Measurements from ENCODE around the gene SLC12A6.
"Not testable (repeated sequence)": the region's sequence is repeated elsewhere in the genome, so short reads cannot be mapped to it uniquely, and the experiment has no call there.

SLC12A6 gene

GRCh38 chr15:34248190-34248589 lies 89.4 kb downstream of the SLC12A6 start:
- DNase-seq = no peak

DNA sequence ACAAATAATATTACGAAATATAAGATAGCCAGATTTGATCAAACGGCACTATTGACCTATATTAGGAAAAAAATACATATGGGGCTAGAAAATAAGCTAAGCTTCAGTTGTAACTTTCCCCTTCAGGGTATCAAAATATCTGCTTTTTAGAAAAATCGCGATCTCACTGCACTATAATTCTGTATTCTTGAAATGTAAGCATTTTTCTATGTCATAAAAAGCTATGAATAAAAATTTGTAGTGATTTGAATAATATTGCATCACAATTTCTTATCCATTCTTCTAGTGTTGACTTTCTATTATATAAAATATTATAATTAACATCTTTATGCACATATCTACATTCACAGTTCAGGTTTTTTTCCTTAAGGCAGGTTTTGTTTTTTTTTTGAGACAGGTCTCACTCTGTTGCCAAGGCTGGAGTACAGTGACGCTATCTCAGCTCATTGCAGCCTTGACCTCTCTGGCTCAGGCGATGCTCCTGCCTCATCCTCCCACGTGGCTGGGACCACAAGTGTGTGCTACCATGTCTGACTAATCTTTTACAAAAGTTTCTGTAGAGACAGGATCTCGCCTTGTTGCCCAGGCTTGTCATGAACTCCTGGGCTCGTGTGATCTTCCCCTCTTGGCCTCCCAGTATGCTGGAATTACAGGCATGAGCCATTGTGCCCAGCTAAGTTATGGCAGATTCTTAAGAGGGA lies 91.2 kb downstream of the SLC12A6 start:
- DNase-seq = no peak

DNA sequence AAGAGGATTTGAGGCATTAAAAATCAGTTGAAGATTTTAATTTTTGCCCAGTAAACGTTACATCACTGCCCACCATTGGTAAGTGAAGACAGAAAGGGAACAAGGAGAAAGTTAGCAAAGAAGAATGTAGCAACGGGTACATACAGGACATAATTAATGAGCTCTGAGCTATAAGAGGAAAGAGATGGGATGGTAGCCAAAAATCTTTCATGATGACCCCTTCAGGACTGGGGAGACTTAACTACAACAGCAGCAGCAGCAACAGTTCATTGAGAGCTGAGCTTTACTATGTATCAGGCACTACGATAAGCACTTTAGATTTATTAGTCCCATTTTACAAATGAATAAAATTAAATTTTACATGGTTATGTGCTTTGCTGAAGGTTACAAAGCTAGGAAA lies 94.4 kb downstream of the SLC12A6 start:
- DNase-seq = no peak

DNA sequence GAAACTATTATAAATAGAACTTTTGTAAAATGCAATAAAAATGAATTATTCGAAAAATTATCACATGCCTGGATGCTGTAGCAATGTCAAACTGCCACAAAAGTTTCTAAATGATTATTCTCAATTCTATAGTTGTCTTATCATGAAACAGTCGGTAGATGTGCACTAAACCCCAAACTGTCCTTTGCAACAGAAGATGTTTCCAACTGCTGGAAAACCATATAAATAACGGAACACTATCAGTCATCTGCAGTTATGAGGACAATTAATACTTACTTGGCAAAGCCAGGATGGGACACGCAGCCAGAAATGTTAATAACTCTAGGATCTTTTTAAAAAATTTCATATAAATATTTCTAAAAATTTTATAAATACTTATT lies 95.3 kb downstream of the SLC12A6 start:
- DNase-seq = no peak

DNA sequence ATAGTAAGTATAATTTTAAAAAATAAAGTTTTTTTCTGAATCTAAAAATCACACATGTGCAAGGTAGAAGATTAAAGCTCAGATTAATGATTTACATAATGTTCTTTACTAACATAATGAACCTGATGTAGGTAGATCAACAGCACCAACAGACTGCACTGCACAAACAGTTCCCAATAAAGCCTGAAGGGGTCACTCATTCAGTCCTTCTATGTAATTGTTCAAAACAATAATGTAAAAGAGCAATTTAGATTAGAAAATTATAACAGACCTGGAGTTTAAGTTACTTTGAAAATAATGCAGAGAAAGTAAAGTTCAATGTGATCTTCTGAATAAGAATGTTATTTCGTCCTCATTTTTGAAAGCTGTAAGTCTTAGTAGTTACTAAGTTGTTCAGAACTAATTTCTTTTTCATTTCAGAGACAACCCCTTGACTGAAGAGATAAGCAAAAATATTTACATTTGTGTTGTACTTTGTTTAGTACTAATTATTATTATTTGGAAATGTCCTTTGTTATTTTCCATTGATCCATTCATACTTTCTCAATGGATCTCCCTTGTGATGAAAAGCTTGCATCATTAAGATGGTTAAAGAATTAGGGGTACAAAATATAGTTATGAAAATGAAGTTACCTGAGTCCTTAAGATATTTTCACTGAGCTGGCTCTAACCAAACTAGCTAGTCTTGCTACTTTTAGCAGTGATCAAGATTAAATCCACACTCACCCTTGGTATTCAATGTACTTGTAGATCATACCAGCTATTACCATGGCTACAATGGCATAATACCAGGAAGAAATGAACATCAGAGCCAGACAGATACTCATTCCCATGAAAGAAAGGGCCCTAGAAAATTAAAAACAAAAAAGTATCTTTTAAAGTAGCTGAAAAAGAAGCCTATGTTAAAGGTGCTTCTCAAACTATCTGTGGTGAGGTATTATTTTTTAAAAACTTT lies 95.9 kb downstream of the SLC12A6 start:
- DNase-seq = no peak

DNA sequence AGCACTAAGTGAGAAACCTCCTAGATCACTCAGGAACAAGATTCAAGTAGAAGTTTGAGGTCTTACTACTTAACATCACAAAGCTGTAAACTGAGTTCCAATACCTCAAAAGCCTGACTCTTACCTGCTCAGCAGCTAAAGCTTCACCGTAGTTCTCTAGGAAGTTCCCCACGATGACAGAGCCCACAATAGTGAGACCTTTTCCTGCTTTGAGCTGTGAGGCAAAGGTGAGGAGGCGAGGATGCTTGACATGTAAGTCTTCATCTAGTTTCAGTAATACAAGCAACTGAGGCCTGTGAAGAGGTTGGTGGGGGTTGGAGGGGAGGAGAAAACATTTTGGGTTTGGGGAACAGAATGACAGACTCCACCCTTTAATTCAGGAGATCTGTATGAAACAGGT lies 97.0 kb downstream of the SLC12A6 start:
- no peak for DNase-seq

GRCh38 chr15:34239151-34239808 lies 98.3 kb downstream of the SLC12A6 start:
- no peak for DNase-seq

DNA sequence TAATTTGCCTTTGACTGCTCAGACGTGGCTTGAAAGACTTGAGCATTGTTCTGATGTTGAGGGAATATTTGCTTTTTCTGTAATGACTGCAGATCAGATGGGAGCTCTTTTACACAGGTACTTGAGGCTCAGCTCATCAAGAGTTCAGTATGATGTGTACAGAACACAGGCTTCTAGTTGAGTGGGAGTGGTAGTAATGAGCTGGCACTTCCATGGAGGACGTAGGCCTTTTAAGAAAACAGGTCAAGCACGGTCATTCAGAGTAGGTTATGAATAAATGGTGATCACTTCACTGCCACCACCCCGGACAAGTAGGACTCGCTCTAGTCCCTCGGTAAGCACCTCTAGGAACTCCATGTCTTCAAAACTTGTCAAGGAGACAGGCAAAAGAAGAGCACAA lies 104.0 kb downstream of the SLC12A6 start:
- no peak for DNase-seq

- no peak for DNase-seq
Measured at GRCh38 chr15:34223904-34224596, 113.5 kb downstream of the SLC12A6 start.

GRCh38 chr15:34217587-34218225 lies 119.9 kb downstream of the SLC12A6 start:
- DNase-seq = no peak

DNA sequence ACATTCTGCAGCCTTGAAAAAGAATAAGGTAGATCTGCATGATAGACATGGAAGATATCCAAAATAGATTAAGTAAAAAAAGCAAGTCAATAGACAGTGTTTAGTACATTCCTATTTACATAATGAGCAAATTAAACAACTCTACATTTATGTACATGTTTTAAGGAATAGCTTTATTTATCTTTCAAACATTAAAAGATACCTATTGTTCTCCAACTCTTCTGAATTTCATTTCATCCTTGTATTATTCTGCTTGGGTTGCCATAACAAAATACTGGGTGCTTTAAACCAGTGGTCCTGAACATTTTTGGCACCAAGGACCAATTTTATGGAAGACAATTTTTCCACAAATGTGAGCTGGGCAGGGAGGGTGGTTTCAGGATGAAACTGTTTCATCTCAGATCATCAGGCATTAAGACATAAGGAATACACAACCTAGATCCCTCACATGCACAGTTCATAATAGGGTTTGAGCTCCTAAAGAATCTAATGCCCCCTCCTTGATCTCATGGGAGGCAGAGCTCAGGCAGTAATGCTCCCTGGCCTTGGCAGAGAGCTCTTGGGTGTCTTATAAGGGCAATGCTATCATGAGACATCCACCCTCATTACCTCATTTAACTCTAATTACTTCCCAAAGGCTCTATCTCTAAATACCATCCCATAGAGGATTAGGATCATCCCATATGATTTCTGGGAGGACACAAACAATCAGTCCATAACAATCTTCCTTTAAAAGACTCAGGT lies 120.9 kb downstream of the SLC12A6 start:
- no peak for DNase-seq

- DNase-seq = no peak
Measured at GRCh38 chr15:34214135-34214534, 123.4 kb downstream of the SLC12A6 start.

- no peak for DNase-seq
Measured at GRCh38 chr15:34213690-34214089, 123.9 kb downstream of the SLC12A6 start.

DNA sequence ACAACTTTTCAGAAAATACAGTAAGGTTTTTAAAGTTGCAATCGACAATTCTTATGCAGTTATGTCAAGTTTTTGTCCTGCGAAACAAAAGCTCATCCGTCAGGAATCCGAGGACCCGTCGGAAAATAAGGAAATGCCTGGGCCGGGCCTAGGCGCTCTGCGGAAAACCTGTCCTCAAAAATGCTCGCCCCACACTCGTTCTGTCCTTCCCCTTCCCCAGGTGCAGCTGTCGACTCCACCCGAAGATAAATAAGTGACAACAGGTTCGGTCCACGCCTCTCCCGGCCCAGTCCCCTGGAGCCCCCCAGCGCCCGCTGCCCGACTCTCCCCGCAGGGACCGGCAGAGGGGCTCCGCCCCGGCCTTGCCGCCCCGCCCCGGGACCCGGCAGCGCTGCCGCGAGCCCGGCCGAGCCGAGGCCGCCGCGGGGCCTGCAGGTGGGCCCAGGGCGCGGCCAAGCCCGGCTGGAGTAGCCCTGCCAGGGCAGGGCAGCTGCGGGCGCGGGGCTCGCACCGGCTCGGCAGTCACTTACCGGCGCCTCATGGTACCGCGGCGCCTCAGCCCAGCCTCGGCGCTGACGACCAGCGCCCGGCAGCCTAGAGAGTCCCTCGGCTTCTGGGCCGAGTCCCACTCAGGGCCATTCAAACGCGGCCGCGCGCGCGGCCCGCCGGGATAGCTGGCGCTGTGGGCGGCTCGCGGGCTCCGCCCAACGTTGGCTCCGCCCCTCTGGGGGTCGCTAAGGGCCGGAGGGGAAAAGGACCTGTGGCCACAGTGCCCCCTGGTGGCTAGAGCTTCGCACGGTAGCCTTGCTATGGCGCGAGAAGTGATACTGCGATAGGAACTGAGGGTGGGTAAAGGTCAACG lies 127.9 kb downstream of the SLC12A6 start, which contains the start of gene KATNBL1:
TSS of gene KATNBL1 (minus strand) at position 676 of the 862 bp plus-strand sequence. CDS start 46,420 bp downstream, outside the sequence.
- peak; percentile 87 for DNase-seq

DNA sequence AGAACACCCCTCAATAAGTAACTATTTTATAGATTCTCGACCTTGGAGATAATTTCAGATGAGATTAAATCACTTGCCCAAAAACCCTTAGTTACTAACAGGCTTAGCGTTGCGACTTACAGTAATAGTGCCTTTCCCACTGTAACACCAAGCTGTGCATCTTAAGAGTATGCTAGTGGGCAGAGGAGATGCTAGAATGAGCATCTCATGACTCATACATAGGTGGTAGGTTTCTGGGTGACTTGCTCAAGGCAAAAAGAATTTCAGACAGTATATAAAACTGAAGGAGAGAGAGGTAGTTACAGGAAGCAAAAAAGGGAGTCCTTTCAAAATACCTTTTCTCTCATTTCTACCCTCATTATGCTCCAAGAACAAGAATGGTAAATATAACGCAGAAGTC lies 131.6 kb downstream of the SLC12A6 start:
- DNase-seq = no peak

GRCh38 chr15:34203936-34204335 lies 133.6 kb downstream of the SLC12A6 start:
- no peak for DNase-seq

- DNase-seq = no peak
Measured at GRCh38 chr15:34203305-34203704, 134.3 kb downstream of the SLC12A6 start.

DNA sequence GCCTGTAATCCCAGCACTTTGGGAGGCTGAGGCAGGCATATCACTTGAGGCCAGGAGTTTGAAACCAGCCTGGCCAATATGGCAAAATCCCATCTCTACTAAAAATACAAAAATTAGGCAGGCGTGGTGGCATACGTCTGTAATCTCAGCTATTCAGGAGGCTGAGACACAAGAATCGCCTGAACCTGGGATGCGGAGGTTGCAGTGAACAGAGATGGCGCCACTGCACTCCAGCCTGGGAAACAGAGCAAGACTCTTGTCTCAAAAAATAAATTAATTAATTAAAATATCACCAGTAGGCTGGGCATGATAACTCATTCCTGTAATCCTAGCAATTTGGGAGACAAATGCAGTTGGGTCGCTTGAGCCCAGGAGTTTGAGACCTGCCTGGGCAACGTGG lies 144.3 kb downstream of the SLC12A6 start:
- DNase-seq = not testable (repeated sequence)

DNA sequence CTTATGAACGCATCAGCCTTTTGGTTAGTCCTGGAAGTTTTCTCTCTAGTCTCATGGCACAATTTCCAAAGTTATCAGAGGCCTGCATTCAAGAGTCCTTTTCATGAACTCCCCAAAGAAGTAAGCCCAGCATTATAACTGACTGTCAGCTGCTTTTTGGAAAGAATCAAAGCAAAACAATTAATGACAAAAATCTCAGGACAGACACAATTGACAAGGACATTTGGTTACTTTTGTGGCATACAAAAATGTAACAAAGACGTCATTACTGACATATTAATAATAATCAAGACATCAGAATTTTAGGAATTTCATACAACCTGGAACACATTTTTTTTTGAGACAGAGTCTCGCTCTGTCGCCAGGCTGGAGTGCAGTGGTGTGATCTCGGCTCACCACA lies 148.9 kb downstream of the SLC12A6 start:
- DNase-seq = no peak

- no peak for DNase-seq
Measured at GRCh38 chr15:34185666-34186065, 151.9 kb downstream of the SLC12A6 start.

GRCh38 chr15:34182942-34183341 lies 154.6 kb downstream of the SLC12A6 start:
- no peak for DNase-seq

Data from GOT3 (cell line).